ENCODE results near the gene GABRB2.

GABRB2 gene

DNA sequence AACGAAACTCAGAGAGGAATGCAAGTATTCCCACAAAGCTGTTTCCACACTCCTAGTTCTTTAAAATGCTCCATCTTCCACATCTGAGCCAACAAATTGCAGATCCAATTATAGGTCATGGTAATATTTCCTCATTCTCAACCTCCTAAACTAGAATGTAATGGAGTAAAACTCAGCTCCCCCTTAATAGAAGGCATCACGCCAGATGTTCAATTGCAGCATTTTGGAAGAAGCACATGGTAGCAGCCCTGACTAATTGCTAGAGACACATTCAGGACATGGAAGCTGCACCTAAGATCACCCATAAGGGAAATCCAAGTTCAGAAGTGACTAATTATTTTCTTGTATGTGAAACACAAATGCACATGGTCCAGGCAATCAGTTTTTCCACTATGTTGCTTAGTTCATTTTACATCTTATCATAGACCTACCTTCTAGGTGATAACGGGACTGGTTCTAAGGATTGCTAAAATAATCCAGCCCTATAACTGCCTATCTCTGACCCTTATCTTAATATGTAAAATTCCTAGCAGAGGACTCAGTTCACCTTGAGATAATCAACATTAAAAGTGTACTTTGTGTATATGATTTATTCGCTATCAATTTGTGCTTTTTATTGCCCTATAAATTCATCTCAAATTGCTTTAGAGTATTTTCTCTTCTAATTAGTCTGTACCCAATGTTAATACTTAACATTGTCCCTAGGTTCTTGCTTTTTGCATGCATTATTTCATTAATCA, 75.1 kb downstream of the GABRB2 start:
- peak in 1 of 2 experiments; percentile 22 for DNase-seq

DNA sequence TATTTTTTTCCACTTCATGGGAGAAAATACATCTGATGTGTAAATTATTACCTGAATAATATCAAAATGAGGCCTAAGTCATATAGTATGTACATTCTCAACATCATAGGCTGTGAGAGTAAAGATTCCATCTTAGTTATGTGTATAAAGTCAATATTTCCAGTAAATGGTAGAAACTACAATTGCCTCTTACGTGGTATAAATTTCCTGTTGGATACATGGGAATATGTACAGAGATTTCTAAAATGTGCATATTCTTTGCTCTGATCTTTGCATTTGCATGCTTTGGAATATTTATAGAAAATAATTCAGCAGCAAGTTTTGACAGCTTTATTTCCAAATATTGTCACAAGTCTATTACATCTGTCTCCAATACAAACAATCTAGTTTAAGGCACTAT, 78.8 kb downstream of the GABRB2 start:
- no peak for DNase-seq

GRCh38 chr5:161460741-161461140, 85.8 kb downstream of the GABRB2 start:
- DNase-seq, result no peak

- peak; percentile 85 to 91 for DNase-seq
These were observed 99.9 kb downstream of the GABRB2 start for GRCh38 chr5:161446655-161447054.

- no peak for DNase-seq
These were observed 104.1 kb downstream of the GABRB2 start for GRCh38 chr5:161442471-161442870.

- no peak for DNase-seq
These were observed 113.7 kb downstream of the GABRB2 start for GRCh38 chr5:161432798-161433197.

DNA sequence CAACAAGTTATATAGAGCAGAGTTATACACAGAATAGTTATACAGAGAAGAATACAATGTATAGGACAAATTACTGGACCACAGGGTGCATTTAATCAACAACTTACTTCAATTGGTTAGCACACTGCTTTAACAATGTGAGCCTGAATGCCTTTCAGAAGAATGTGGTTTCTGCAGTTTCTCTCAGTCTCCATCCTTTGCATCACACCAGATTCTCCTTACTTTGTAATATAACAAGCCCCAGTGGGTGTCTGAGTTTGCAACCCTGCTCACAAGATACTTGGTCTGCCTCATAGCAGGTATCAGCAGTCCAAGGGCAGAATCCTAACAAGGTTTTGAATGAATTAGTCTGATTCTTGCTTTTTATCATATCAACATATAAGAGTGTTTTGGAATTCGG, 114.6 kb downstream of the GABRB2 start:
- no peak for DNase-seq

GRCh38 chr5:161421067-161421466, 125.5 kb downstream of the GABRB2 start:
- DNase-seq, result no peak

- peak; percentile 26 to 65 for DNase-seq
These were observed 126.0 kb downstream of the GABRB2 start for GRCh38 chr5:161420521-161420920.

DNA sequence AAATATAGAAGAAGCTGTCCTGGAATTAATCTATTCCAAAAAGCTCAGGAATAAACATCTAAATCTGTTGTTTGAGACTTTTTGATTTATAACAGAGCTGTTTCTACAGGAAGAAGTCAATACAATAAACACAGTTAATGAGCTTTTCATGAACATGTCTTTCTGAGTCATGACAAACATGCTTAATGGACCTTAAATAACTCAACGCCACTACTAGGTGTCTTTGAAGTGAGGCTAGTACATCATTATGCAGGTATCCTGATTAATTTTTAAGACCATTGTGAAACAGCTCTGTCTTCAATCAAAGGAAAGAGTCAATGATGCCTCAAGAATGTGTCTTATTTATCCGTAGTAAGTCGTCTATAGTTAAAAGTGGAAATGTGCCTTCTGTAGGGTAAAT, 131.6 kb downstream of the GABRB2 start:
- no peak for DNase-seq

GRCh38 chr5:161414037-161414436, 132.5 kb downstream of the GABRB2 start:
- DNase-seq, result peak in 1 of 2 experiments; percentile 49

DNA sequence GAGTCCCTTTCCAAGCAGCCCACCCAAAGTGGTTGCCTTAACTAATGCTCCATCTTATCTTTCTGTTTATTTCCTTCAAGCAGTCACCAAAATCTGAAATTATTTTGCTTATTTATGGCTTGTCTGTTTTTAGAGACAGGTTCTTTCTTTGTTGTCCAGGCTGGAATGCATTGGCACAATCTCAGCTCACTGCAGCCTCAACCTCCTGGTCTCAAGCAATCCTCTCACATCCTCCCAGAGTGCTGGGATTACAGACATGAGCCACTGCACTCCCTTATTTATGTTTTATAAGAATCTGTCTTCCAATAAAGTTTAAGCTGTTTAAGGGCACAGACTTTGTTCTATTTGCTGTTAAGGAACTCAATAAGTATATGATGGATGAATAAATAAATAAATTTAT, 133.7 kb downstream of the GABRB2 start:
- DNase-seq, result no peak

- DNase-seq, result peak in 1 of 2 experiments; percentile 28
These were observed 135.4 kb downstream of the GABRB2 start for GRCh38 chr5:161411156-161411555.

DNA sequence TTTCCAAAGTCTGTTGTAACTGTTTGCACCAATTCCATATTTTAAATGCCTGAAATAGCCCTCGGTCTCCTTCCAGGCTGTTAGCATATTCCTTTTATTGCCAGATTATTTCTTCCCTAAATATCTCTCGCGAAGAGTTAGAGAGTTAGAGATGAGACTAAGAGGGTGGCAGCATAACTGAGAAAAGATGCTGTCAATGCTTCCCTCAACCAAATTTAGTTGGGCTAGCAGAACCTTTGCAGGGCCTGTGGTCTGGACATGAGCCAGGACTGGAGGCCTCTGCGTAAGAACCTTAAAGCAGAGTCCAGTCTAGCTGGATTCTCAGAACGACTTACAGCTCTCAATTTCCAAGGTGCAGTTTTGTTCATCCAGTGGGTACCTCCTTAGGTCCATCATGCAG, 135.9 kb downstream of the GABRB2 start:
- DNase-seq, result no peak

GRCh38 chr5:161409471-161409870, 137.1 kb downstream of the GABRB2 start:
- DNase-seq, result no peak

DNA sequence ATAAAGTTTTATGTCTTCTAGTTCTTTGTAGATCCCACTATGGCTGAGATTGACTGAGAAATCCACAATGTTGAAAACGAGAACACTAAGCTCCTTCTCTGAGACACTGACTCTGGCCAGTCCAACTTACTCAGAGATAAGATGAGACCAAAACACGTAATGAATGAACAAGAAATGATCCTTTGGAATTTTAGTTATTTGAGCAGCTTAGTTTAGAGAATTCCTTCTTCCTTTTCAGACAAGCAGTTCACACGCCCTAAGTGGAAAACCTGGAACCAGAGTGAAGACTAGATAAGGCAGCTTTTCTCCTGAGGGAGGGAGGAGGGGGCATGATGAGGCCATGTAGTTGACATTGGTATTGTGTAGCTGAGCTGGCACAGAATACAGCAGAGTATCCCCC, 139.6 kb downstream of the GABRB2 start:
- DNase-seq, result no peak

- no peak for DNase-seq
These were observed 142.5 kb downstream of the GABRB2 start for GRCh38 chr5:161403996-161404395.

- DNase-seq, result no peak
These were observed 143.4 kb downstream of the GABRB2 start for GRCh38 chr5:161403121-161403520.

GRCh38 chr5:161400583-161400982, 145.9 kb downstream of the GABRB2 start:
- DNase-seq, result peak; percentile 54 to 91

DNA sequence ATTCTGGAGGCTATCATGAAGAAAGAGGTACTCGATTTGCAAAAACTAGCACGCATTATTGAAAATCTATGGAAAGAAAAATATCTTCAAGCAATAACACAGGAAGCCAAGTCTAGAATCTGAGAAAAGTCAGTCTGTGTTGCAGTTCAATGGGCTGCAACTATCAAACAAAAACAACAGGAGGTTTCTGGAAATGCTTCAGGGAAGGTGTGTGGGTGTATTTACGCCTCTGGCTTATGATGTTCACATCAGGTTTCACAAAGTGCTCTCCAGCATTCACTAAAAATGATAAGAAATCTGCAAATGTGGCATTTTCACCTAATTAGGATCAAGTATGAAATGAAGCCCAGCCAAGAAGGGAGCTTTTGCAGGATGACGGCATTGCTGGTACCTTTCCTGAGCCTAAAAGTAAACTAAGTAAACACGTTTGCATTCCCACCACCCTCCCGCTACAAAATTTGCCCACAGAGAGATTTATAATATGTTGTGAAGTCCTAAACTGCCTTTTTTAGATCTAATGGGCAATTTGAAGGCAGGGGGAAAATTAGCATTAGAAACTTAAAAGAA, 146.4 kb downstream of the GABRB2 start:
- DNase-seq, result peak; percentile 54 to 72

DNA sequence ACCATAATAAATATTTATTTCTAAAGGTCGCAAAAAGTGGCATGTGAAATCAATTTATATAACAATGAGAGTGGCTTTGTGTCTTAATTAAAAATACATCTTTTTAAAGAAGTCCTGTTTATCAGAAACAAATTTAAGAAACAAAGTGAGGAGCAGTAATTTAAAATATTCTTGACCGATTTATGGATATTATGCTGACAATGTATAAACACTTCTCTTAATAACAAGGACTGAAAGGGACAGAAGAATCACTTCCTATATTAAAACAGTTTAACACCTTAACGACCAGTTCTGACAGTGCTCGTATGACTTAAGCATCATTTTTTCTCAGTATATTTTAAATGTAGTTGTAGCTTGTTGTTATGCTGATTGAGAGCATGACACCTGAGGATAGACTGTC, 149.1 kb downstream of the GABRB2 start:
- no peak for DNase-seq

- DNase-seq, result no peak
These were observed 150.4 kb downstream of the GABRB2 start for GRCh38 chr5:161396171-161396570.

- DNase-seq, result peak in 1 of 2 experiments; percentile 16
These were observed 154.8 kb downstream of the GABRB2 start for GRCh38 chr5:161391724-161392123.

- peak in 1 of 2 experiments; percentile 21 for DNase-seq
These were observed 155.5 kb downstream of the GABRB2 start for GRCh38 chr5:161391016-161391415.

DNA sequence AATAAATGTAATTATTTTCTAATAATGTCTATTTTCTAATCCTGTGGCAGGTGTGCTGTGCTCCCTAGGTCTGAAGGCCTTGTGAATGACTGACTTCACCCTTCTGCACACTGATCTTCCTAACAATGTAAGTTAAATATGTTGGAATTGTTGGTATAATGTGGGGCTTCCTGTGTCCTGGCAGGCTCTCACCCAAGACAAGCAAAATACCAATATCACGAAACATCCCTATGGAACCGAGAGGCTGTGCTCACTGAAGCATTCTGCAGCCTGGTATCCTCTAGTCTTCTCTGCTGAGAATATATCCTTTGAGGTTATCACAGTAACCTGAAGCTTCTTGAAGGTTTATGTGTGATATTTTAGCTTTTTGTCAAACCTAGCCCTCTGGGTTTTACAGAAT, 159.4 kb downstream of the GABRB2 start:
- DNase-seq, result peak; percentile 38 to 42
